ENCODE measurements around the gene IKBKE. TPM values are rescaled to one million over a fixed set of nuclear protein-coding genes. Genes with fewer than 3 reads are reported as not detected.

Gene IKBKE
- polyA plus RNA-seq, 2 of the 4 experiments (the other 2 are of a cell fraction), result 6.3 to 6.4 TPM

DNA sequence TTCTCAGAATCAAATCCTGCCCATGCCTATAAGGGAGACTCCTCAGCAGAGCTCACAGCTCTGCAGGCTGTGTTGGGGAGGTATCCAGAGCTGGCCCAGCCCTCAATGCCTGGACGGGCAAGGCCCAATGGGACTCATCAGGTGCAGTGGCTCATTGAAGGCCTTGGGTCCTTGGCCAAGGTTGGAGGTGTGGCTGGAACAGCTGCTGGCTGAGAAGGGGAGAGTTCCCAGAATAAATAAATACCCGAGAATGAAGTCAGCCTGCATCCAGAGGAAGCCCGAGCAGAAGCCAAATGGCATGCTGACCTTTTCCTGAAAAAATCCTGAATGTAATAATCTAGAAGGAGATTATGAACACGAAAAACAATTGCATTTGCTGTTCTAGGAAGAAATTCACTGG is 25.2 kb upstream of the IKBKE start:
- H3K4me1 ChIP-seq, result no peaks in the 10 kb centered on the region
- H3K9me3 ChIP-seq, result no peaks in the 10 kb centered on the region
- DNase-seq (ENCODE audit: low read depth in 1 of 2, low spot score in 1 of 2) (no peak), ATAC-seq (no peak), FAIRE-seq (no peak)
- no peak overlapping the region for H3K27ac ChIP-seq
- TF ChIP-seq SMC3 (IDR thresholded peaks at IDR 0.05) (no peak), KDM1A (IDR thresholded peaks at IDR 0.05; ENCODE audit: low read depth) (no peak), MAX (IDR thresholded peaks at IDR 0.05) (no peak), TP53 (CRISPR knock-in tag; IDR thresholded peaks at IDR 0.05) (no peak), HES2 (IDR thresholded peaks at IDR 0.05) (no peak)
- TF ChIP-seq, protein P1, sequence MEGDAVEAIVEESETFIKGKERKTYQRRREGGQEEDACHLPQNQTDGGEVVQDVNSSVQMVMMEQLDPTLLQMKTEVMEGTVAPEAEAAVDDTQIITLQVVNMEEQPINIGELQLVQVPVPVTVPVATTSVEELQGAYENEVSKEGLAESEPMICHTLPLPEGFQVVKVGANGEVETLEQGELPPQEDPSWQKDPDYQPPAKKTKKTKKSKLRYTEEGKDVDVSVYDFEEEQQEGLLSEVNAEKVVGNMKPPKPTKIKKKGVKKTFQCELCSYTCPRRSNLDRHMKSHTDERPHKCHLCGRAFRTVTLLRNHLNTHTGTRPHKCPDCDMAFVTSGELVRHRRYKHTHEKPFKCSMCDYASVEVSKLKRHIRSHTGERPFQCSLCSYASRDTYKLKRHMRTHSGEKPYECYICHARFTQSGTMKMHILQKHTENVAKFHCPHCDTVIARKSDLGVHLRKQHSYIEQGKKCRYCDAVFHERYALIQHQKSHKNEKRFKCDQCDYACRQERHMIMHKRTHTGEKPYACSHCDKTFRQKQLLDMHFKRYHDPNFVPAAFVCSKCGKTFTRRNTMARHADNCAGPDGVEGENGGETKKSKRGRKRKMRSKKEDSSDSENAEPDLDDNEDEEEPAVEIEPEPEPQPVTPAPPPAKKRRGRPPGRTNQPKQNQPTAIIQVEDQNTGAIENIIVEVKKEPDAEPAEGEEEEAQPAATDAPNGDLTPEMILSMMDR (IDR thresholded peaks at IDR 0.05), result no peak
- TF ChIP-seq, protein P2, sequence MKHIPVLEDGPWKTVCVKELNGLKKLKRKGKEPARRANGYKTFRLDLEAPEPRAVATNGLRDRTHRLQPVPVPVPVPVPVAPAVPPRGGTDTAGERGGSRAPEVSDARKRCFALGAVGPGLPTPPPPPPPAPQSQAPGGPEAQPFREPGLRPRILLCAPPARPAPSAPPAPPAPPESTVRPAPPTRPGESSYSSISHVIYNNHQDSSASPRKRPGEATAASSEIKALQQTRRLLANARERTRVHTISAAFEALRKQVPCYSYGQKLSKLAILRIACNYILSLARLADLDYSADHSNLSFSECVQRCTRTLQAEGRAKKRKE (CRISPR knock-in tag; IDR thresholded peaks at IDR 0.05; ENCODE audit: low read depth), result no peak
- H3K4me3 ChIP-seq, result no peak overlapping the region
- CTCF ChIA-PET, result interaction anchor here (1.0 to 5.2 kb wide), 4 partner anchors 17 to 1054 kb away, joined by 3 to 29 read pairs (median 3); no protein-coding TSS in a partner anchor
- 75% methylated on average over 4 of the region's 4 CpGs for WGBS (ENCODE audit: missing lambda C conversion rate)
- H3K4me2 ChIP-seq, result no peak overlapping the region
- POLR2A ChIA-PET, result no interaction called here

DNA sequence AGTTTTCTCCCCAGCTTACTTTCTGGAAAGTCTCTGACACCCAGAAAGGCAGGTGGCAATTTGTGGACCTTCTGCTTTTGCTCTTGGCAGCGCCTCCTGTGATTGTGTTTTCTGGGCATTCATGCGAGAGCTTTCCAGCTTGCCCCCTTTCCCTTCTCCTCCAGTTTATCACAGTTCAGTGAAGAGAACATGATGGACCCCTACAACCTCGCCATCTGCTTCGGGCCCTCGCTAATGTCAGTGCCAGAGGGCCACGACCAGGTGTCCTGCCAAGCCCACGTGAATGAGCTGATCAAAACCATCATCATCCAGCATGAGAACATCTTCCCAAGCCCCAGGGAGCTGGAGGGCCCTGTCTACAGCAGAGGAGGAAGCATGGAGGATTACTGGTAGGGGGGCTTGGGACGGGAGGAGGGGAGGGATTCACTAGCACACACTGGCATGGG is 24.3 kb upstream of the IKBKE start:
- POLR2A ChIA-PET, result no interaction called here
- CTCF ChIA-PET, result interaction anchor here (1.0 to 5.2 kb wide), 5 partner anchors 16 to 1054 kb away, joined by 3 to 29 read pairs (median 3); partner anchors contain the start of gene IKBKE

More for the DNA sequence above, 24.3 kb upstream of the IKBKE start:
- 89% methylated on average over 5 of the region's 8 CpGs for WGBS (ENCODE audit: missing lambda C conversion rate)
- ATAC-seq (no peak), DNase-seq (ENCODE audit: low read depth in 1 of 2, low spot score in 1 of 2) (no peak), FAIRE-seq (no peak)
- Histone ChIP-seq H3K27ac (no peak overlapping the region), H3K4me3 (no peak overlapping the region), H3K4me1 (no peaks in the 10 kb centered on the region), H3K4me2 (no peak overlapping the region), H3K9me3 (no peaks in the 10 kb centered on the region)
- TF ChIP-seq BHLHE40 (IDR thresholded peaks at IDR 0.05; ENCODE audit: low read depth, low read length) (no peak), CEBPB (IDR thresholded peaks at IDR 0.05) (no peak), NPAS2 (CRISPR knock-in tag; IDR thresholded peaks at IDR 0.05; ENCODE audit: borderline replicate concordance) (no peak), JUNB (IDR thresholded peaks at IDR 0.05) (no peak), EHMT2 (IDR thresholded peaks at IDR 0.05; ENCODE audit: low read depth) (no peak), ZFP36 (IDR thresholded peaks at IDR 0.05; ENCODE audit: borderline replicate concordance, partially characterized antibody) (no peak), EP300 (IDR thresholded peaks at IDR 0.05) (no peak), MAZ (IDR thresholded peaks at IDR 0.05; ENCODE audit: borderline replicate concordance, low read depth, low read length) (no peak), REST (IDR thresholded peaks at IDR 0.05) (no peak), NFE2L2 (conservative IDR thresholded peaks at IDR 0.05; ENCODE audit: low read length) (no peak)
- TF ChIP-seq, protein P3, sequence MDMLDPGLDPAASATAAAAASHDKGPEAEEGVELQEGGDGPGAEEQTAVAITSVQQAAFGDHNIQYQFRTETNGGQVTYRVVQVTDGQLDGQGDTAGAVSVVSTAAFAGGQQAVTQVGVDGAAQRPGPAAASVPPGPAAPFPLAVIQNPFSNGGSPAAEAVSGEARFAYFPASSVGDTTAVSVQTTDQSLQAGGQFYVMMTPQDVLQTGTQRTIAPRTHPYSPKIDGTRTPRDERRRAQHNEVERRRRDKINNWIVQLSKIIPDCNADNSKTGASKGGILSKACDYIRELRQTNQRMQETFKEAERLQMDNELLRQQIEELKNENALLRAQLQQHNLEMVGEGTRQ (IDR thresholded peaks at IDR 0.05), result no peak
